GM19351 (cell line): ENCODE data around the gene SLPI.

Experiments used
- ATAC-seq: cut with Tn5 transposase; IDR thresholded peaks from one replicate; pipeline ENCODE4 v1.9.1; 2021; ENCODE audit warnings: mild to moderate bottlenecking, moderate library complexity; ENCODE audit not compliant: unreplicated experiment

The SLPI gene

DNA sequence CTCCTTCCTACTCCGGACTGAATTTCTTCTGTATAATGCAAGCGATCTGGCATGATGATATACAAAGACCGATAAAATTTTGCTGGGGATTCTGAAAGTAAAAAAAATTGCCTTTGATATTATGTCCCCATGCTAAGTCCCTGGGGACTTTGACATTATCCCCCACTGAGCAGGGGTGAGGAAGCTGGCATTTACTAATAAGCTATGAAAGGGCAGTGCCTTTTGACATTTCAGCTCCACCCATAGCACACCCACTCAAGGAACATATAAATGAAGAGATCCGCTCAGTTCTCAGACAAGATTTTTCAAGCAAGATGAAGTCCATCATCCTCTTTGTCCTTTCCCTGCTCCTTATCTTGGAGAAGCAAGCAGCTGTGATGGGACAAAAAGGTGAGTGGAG lies 33.3 kb downstream of the SLPI start, which contains the start of gene SEMG2:
TSS of gene SEMG2 (plus strand) at position 298 of the 400 bp plus-strand sequence. CDS start at position 315, 17 bp downstream.
- ATAC-seq = no peak

DNA sequence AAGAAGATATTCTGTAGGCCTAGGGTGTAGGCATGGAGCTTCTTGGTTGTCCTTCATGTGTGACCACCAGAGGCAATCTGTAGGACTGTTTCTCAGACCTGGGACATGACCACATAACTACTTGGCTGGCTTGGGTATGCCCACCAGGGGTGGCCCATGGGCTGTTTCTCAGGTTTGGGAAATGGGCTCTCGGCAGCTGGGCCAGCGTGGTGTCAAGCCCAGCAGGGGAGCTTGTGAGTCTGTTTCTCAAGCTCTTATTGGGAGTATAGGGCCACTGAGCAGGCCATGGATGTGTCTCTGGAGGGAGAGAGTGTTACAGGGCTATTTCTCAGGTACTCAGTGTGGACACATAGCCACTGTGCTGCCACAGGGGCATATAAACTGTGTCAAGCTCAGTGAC lies 35.7 kb downstream of the SLPI start:
- no peak for ATAC-seq

DNA sequence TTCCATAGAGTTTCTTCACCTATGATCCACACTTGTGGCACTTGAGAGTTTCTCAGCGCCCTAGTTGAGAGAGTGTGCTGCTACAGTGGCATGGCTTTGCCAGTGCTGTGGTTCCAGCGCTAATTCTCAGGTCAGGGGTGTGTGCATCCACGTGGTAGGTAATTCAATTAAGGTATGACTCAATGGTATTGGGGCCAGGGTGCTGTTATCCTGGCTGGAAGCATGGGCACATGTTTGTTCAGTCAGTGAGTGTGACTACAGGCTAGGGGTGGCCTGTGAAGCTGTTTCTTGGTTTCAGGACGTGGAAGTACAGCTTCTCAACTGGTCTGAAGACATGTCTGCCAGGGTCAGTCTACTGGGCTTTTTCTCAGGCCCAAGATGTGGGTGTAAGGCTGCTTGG lies 36.2 kb downstream of the SLPI start:
- ATAC-seq = no peak

DNA sequence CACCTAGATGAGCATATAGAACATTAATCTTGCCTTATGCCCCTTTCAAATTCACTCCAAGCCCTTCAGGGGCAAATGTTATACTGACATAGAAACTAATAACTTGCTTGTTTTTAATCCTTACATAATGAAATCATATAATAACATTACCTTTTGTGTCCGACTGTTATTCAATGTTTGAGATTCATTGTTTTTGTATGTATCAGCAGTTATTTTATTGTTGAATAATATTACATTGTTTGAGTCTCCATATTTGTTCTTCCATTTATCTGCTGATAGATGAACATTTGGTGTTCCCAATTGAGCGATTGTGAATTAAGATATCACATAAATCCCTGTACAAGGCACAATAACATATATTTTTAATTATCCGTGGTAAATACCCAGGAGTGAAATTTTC lies 41.5 kb downstream of the SLPI start:
- ATAC-seq = no peak

DNA sequence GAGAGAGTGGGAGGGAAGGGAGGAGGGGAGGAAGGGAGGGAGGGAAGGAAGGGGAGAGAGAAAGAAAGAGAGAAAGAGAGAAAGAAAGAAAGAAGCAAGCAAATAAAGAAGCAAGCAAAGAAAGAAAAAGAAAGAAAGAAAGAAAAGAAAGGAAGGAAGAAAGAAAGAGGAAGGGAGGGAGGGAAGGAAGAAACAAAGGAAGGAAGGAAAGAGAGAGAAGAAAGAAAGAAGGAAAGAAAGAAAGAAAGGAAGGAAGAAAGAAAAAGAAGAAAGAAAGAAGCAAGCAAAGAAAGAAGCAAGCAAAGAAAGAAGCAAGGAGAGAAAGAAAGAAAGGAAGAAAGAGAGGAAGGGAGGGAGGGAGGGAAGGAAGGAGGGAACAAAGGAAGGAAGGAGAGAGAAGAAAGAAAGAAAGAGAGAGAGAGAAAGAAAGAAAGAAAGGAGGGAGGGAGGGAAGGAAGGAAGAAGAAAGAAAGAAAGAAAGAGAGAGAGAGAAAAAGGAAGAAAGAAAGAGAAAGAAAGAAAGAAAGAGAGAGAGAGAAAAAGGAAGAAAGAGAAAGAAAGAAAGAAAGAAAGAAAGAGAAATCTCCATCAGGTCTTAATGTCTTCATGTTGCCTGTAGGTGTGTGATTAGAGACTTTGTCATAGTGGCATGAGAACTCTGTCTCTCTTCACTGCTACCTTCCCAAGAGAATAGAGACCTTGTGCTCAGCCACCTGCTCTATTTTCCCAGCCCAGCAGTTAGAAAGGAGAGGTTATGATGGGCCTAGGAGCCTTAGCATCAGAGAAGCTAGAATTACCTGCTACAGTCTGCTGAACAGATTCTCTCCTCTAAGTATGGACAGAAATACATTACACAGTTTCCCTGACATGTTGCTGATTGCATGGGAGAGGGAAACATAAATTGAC lies 42.5 kb downstream of the SLPI start:
- no peak for ATAC-seq

DNA sequence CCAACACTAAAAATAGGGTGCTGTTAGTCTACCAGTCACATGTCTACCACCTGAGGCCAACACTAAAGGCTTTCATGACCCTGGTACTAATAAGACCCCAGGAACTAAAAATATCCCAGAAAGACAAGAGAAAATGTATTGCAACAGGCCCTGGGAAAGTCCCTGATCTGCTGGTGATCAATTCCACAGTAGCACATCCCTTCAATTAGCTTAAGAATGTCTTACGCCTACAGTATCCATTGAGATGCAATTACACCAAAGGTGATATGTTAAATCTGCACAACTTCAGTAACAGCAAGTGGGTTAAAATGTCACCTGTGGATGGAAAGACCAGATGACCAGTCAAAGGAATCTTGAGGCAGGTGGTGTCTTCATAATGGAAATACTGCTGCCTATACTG lies 44.4 kb downstream of the SLPI start:
- no peak for ATAC-seq

DNA sequence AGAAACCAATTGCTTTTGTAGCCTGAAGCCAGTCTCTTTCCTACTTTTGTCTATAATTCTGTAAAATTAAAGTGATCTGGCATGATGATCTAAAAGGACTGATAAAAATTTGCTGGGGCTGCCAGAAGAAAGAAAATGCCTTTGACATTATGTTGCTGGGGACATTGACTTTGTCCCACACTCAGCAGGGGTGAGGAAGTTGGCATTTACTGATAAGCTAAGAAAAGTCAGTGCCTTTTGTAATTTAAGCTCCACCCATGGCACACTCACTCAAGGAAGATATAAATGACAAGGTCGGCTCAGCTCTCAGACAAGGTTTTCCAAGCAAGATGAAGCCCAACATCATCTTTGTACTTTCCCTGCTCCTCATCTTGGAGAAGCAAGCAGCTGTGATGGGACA lies 47.6 kb downstream of the SLPI start, which contains the start of gene SEMG1:
TSS of gene SEMG1 (plus strand) at position 309 of the 400 bp plus-strand sequence. CDS start at position 330, 21 bp downstream.
- no peak for ATAC-seq
